Ascending aorta (tissue), 2 donors: Measurements from ENCODE around the gene BID. TPM values are rescaled to one million over a fixed set of nuclear protein-coding genes. Genes with fewer than 3 reads are reported as not detected.

Source experiments
- DNase-seq, 2 donors: peaks; one replicate each; pipeline ENCODE4 v3.0.0-alpha.2; 2019; ENCODE audit warnings: low spot score in 2 of 2
- H3K27ac ChIP-seq, 2 donors: fragments of 200-600 bp; sonication (generic); one replicate each; pipeline ENCODE4 v1.5.1; 2016 to 2017; ENCODE audit warnings: mild to moderate bottlenecking in 1 of 2
- H3K27me3 ChIP-seq: fragments of 200-600 bp; sonication (generic); one replicate; pipeline ENCODE4 v1.5.1; 2017
- H3K36me3 ChIP-seq, 2 donors: fragments of 200-600 bp; sonication (generic); one replicate each; pipeline ENCODE4 v1.5.1; 2016
- H3K4me1 ChIP-seq, 2 donors: fragments of 200-600 bp; sonication (generic); one replicate each; pipeline ENCODE4 v1.5.1; 2016 to 2017; ENCODE audit warnings: mild to moderate bottlenecking in 1 of 2
- H3K4me3 ChIP-seq, 2 donors: fragments of 200-600 bp; sonication (generic); one replicate each; pipeline ENCODE4 v1.5.1; 2016 to 2017; ENCODE audit warnings: mild to moderate bottlenecking in 1 of 2
- H3K9me3 ChIP-seq, 2 donors: fragments of 200-600 bp; sonication (generic); one replicate each; pipeline ENCODE4 v1.5.1; 2016
- intact Hi-C: fragments of 100-400 bp; cut with DNase I; formaldehyde crosslinking; loops from one replicate; pipeline ENCODE4 v1.15.1; 2023
- total RNA-seq: library from RNA; depleted of rRNA; stranded (reverse); fragments of >200 nt; gene quantifications from one replicate; pipeline ENCODE4 v1.1.0, GENCODE V29; 2016
- TF ChIP-seq, protein P1 (sequence below), 3 experiments: fragments of 200-600 bp in 2 of 3; fragments of 450-650 bp in 1 of 3; sonication (generic) in 2 of 3; IDR thresholded peaks; one replicate each; pipeline ENCODE4 v1.5.1; 2016 to 2019; ENCODE audit warnings: antibody characterized with exemption in 3 of 3, mild to moderate bottlenecking in 1 of 3, moderate library complexity in 1 of 3

Gene BID
- total RNA-seq, 1 donor from 2014 or later = 37.5 TPM

DNA sequence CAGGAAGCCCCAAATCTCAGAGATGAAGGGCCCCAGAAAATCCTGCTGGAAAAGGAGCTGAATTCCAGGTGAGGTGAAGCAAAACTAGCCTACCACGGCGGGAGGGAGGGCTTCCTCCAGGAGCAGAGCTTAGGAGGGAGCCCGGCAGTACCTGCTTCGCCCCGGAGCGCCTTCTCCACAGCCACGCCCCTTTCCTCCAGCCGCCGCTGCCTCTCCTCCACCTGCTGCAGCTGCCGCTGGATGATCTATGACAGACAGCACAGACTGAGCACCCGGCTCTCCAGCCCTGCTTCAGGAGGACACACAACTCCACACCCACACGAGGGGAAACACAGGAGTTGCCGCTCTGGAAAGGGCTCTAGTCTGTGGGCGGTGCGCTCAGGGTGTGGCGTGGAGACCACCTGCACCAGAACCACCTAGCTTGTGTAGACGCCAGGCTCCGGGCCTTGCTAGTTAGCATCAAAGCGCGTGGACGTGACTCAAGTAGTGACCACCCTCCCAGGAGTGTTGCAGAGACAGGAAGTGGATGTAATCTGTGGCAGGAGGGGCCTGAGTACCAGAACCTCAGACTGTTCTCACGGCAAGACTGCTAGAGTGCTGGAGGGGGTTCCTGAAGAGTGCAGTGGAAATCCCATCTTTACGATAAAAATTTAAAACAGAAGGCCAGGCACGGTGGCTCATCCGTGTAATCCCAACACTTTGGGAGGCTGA is 34.6 kb upstream of the BID start:
- peaks cover 65 to 98% of the 10 kb centered on the region in 2 donors for H3K36me3 ChIP-seq
- intact Hi-C loops = no loop called here
- no peak for DNase-seq
- TF ChIP-seq, protein P1, sequence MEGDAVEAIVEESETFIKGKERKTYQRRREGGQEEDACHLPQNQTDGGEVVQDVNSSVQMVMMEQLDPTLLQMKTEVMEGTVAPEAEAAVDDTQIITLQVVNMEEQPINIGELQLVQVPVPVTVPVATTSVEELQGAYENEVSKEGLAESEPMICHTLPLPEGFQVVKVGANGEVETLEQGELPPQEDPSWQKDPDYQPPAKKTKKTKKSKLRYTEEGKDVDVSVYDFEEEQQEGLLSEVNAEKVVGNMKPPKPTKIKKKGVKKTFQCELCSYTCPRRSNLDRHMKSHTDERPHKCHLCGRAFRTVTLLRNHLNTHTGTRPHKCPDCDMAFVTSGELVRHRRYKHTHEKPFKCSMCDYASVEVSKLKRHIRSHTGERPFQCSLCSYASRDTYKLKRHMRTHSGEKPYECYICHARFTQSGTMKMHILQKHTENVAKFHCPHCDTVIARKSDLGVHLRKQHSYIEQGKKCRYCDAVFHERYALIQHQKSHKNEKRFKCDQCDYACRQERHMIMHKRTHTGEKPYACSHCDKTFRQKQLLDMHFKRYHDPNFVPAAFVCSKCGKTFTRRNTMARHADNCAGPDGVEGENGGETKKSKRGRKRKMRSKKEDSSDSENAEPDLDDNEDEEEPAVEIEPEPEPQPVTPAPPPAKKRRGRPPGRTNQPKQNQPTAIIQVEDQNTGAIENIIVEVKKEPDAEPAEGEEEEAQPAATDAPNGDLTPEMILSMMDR (IDR thresholded peaks at IDR 0.05) = no peak
- no peaks in the 10 kb centered on the region for H3K27me3 ChIP-seq
- H3K9me3 ChIP-seq = no peaks in the 10 kb centered on the region
- H3K27ac ChIP-seq = no peak overlapping the region
- H3K4me3 ChIP-seq = no peak overlapping the region
- H3K4me1 ChIP-seq = no peaks in the 10 kb centered on the region

DNA sequence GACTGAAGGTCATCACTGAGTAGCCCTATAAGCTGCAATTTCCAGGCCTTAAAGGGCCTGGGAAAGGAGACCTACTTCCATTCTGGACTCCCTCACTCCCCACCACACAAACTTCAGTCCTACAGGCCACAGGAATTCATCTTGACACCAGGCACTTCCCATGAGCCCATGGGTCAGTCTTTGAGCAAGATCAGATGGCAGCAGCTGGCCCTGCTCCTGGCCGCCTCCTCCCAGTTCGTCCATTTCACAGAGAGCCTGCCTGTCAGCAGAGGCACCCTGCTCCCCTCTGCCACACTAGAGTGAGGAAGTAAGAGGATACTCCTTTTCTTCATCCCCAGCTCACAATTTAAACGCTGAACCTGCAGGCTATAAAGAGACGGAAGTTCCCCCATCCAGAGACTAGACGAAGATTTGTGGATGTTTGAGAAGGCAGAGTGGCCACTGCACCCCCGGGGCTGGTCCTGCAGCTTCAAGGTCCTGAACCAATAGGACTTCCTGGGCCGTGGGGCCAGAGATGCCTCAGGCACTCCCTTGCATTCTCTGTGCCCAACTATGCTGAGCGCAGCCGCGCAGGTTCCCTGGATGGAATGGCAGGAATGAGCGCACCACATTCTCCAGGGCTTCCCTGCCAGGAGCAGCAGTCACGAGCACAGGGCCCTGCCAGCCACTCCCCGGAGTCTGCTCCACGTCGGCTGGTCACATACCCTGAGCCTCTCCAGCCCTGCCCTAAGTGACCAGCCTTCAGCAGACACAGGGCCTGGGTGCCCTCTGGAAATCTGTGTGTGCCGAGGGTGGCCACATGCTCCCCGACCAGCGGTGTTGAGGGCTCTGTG is 33.5 kb upstream of the BID start:
- no peak overlapping the region for H3K4me3 ChIP-seq
- H3K9me3 ChIP-seq = no peaks in the 10 kb centered on the region
- peaks cover 62 to 91% of the 10 kb centered on the region in 2 donors for H3K36me3 ChIP-seq
- no peaks in the 10 kb centered on the region for H3K27me3 ChIP-seq
- no peak overlapping the region for H3K27ac ChIP-seq
- H3K4me1 ChIP-seq = no peaks in the 10 kb centered on the region
- no peak for DNase-seq
- intact Hi-C loops = no loop called here
- TF ChIP-seq, protein P1 (IDR thresholded peaks at IDR 0.05) = no peak

DNA sequence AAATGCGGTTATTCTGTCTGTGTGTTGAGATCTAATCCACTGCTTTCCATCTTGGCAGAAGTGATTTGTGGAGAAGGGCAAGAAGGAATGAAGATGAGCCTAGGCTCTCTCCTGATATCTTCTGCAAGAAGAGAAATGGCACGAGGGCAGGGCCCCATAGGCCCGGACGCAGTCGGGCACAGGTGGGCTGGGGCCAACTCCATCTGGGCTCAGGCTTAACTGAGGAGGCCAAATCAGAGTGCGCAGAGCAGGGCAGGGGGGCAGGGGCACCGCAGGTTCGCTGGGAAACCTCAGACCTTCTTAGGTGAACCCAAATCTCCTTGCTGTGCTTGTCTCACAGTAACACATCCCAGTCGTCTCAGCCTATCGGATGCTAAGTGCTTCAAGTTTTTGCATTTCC is 32.8 kb upstream of the BID start:
- no peaks in the 10 kb centered on the region for H3K9me3 ChIP-seq
- no peaks in the 10 kb centered on the region for H3K4me1 ChIP-seq
- H3K36me3 ChIP-seq = peaks cover 59 to 84% of the 10 kb centered on the region in 2 donors
- no peak overlapping the region for H3K4me3 ChIP-seq
- no peaks in the 10 kb centered on the region for H3K27me3 ChIP-seq
- TF ChIP-seq, protein P1 (IDR thresholded peaks at IDR 0.05) = no peak
- intact Hi-C loops = no loop called here
- no peak for DNase-seq
- no peak overlapping the region for H3K27ac ChIP-seq

DNA sequence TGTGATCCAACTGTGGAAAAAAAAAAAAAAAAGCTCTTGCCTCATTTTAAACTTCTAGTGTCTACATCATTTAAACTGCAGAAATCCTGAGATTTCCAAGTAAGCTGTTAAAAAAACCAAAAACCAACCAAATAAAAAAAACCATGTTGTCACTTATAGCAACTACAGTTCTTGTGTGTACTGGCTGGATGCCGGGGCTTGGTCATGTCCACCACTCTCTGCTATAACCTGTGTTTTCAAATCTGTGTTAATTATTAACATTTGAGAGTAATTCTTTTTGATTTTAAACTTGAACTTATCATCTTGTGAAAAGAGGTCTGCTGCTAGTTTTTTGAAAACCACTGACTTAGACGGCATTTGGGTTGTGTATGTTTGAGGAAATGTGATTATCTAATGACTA is 32.2 kb upstream of the BID start:
- intact Hi-C loops = no loop called here
- TF ChIP-seq, protein P1 (IDR thresholded peaks at IDR 0.05) = no peak

DNA sequence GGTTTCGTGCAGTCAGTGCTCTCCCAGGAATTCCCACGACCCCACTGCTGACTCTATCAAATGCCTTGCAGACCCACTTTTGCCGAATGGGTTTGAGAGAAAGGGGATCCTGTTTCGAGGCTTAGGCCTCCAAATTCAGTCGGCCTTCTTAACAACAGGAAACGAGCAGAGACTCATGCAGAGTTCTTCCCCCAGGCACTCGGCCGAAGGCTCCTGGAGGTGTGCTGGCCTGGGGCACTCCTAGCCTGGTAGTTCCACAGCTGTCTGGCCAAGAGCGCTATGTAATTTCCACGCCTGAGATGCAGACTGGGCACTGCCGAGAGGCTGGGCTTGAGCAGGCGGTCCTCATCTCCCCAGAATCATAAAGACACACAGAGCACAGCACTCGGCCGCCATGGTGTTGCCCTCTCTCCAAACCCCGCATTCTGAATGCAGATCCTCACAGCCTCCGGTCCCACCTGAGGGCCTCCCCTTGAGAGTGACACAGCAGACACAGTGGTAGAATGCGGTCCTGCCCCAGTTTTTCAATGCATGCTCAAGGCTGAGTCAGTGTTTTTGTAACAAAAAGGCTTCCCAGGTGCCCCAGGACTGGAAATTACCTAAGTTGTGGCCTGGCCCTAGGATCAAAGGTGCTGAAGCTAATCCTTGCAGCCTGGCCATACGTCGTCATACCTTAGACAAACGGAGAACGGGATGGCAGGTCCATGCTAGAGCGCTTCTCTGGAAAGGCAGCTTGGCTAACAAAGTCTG is 30.2 kb upstream of the BID start:
- no peak for DNase-seq
- H3K36me3 ChIP-seq = peaks cover 39 to 60% of the 10 kb centered on the region in 2 donors
- no peaks in the 10 kb centered on the region for H3K4me1 ChIP-seq
- no peaks in the 10 kb centered on the region for H3K9me3 ChIP-seq
- intact Hi-C loops = no loop called here
- TF ChIP-seq, protein P1 (IDR thresholded peaks at IDR 0.05) = no peak
- no peak overlapping the region for H3K27ac ChIP-seq
- no peaks in the 10 kb centered on the region for H3K27me3 ChIP-seq
- no peak overlapping the region for H3K4me3 ChIP-seq

More for the DNA sequence above, 32.2 kb upstream of the BID start:
- DNase-seq = no peak
- Histone ChIP-seq H3K27me3 (no peaks in the 10 kb centered on the region), H3K9me3 (no peaks in the 10 kb centered on the region), H3K4me1 (no peaks in the 10 kb centered on the region), H3K27ac (no peak overlapping the region), H3K4me3 (no peak overlapping the region), H3K36me3 (peaks cover 54 to 77% of the 10 kb centered on the region in 2 donors)
